HG02571 (cell line): Measurements from ENCODE around the gene SBNO2.
A peak's percentile ranks its signal among the peaks of the same experiment; 100 is the strongest.

Source experiments
- ATAC-seq: cut with Tn5 transposase; IDR thresholded peaks from one replicate; pipeline ENCODE4 v1.9.1; 2021; ENCODE audit warnings: mild to moderate bottlenecking, moderate library complexity; ENCODE audit not compliant: unreplicated experiment

Gene SBNO2

GRCh38 chr19:1108291-1109031, 65.6 kb downstream of the SBNO2 start:
- ATAC-seq: no peak

GRCh38 chr19:1107661-1108261, 66.3 kb downstream of the SBNO2 start:
- no peak for ATAC-seq

GRCh38 chr19:1106841-1107660, 67.0 kb downstream of the SBNO2 start:
- ATAC-seq: no peak

- no peak for ATAC-seq
Observed at GRCh38 chr19:1105873-1106840, 67.9 kb downstream of the SBNO2 start.

GRCh38 chr19:1105008-1105872, 68.8 kb downstream of the SBNO2 start:
- no peak for ATAC-seq

GRCh38 chr19:1104311-1105007, 69.6 kb downstream of the SBNO2 start:
- peak; percentile 29 for ATAC-seq

- peak; percentile 62 for ATAC-seq
Observed at GRCh38 chr19:1103708-1104310, 70.3 kb downstream of the SBNO2 start, which contains the start of gene GPX4. GPX4 (plus strand) TSS chr19:1103994; CDS start chr19:1104044, 50 bp downstream.

- no peak for ATAC-seq
Observed at GRCh38 chr19:1103132-1103707, 70.8 kb downstream of the SBNO2 start.

GRCh38 chr19:1102407-1103131, 71.5 kb downstream of the SBNO2 start:
- no peak for ATAC-seq

- no peak for ATAC-seq
Observed at GRCh38 chr19:1101337-1101698, 72.8 kb downstream of the SBNO2 start.

- no peak for ATAC-seq
Observed at GRCh38 chr19:1098177-1099051, 75.7 kb downstream of the SBNO2 start.

GRCh38 chr19:1097810-1098176, 76.3 kb downstream of the SBNO2 start:
- no peak for ATAC-seq

GRCh38 chr19:1094978-1095701, 78.9 kb downstream of the SBNO2 start, which contains the start of gene POLR2E:
POLR2E (minus strand) TSS chr19:1095375; CDS start chr19:1095315, 60 bp downstream.
- peak; percentile 72 for ATAC-seq

GRCh38 chr19:1094655-1094977, 79.5 kb downstream of the SBNO2 start:
- ATAC-seq: no peak

GRCh38 chr19:1093811-1094553, 80.1 kb downstream of the SBNO2 start:
- ATAC-seq: no peak
